D721Med (cell line): ENCODE data around the gene SAMD13.

Source experiments
- DNase-seq: peaks from one replicate; pipeline ENCODE4 v3.0.0; 2011; ENCODE audit warnings: low spot score; ENCODE audit not compliant: insufficient read length
- FAIRE-seq: peaks from 2 replicates; lab custom pipeline; 2011; peaks lifted over from hg19 to GRCh38; lab: Jason Lieb, UNC
- CTCF ChIP-seq: IDR thresholded peaks from 2 replicates; pipeline ENCODE4 v1.5.1; 2012; ENCODE audit warnings: mild to moderate bottlenecking, control low read depth; ENCODE audit not compliant: insufficient read depth; ENCODE audit errors: missing control alignments

SAMD13 gene

GRCh38 chr1:84370831-84371394, 69.4 kb downstream of the SAMD13 start:
- FAIRE-seq (no peak), DNase-seq (no peak)
- TF ChIP-seq CTCF, result no peak

- no peak for TF ChIP-seq CTCF
- FAIRE-seq (no peak), DNase-seq (no peak)
These were observed 72.1 kb downstream of the SAMD13 start for GRCh38 chr1:84373436-84374141.

- FAIRE-seq, result no peak
- no peak for TF ChIP-seq CTCF
These were observed 73.6 kb downstream of the SAMD13 start for GRCh38 chr1:84374991-84375696.

GRCh38 chr1:84376000-84376910, 74.7 kb downstream of the SAMD13 start:
- no peak for FAIRE-seq
- DNase-seq, result no peak
- TF ChIP-seq CTCF, result no peak

More at GRCh38 chr1:84374991-84375696, 73.6 kb downstream of the SAMD13 start:
- DNase-seq, result no peak

- DNase-seq (no peak), FAIRE-seq (no peak)
- no peak for TF ChIP-seq CTCF
These were observed 76.1 kb downstream of the SAMD13 start for GRCh38 chr1:84377480-84378095.

- no peak for DNase-seq
- no peak for FAIRE-seq
- TF ChIP-seq CTCF, result no peak
These were observed 77.8 kb downstream of the SAMD13 start for GRCh38 chr1:84379138-84379916.
